ENCODE results near the gene MTHFSD. TPM values are rescaled to one million over a fixed set of nuclear protein-coding genes. Genes with fewer than 3 reads are reported as not detected.

MTHFSD gene
- total RNA-seq, 1 donor from 2014 or later: 8.1 TPM

DNA sequence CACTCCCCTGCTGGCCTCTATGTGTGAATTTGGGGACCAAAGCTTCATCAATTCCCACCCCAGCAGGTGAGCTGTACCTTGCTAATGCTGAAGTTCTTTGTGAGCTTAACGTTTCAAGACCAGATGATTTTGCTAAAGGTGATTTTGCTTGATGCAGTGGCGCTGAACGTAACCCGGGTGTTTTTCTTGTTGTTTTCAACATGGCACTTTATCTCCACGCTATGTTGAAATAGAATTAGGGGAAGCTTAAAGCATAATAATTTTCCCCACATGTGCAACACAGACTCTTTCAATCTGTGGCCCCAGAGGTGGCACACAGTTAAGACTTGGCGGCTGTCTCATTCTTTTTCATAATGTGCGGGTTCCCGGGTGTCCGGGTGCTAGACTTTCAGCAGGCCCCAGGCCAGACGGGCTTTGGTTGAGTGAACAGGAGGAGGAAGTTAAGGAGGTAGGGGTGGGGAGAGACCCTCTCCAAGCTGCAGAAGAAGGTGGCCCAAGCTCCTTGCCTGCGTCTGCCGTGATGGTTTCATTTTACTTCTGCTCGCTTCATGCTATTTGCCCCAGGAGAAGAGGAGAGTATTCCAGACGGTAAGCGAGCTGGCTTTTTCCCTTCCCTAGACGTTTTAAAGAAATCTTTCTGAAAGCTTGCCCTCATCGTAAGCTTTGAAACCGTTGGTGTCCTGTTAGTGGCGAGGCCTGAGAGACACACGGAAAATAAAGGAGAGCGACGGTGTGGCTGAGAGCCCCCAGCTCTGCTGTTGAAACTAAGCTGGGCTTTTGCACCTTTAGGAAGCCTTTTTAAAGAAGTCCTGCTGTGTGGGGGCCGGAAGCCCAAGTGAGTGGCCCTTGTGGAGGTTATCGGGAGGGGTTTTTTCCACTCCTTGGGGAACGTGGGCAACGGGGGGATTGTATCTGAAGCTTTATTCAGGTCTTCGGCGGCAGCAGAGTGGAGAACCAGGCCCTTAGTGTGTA lies 15.8 kb upstream of the MTHFSD start:
- TF ChIP-seq, protein P1, sequence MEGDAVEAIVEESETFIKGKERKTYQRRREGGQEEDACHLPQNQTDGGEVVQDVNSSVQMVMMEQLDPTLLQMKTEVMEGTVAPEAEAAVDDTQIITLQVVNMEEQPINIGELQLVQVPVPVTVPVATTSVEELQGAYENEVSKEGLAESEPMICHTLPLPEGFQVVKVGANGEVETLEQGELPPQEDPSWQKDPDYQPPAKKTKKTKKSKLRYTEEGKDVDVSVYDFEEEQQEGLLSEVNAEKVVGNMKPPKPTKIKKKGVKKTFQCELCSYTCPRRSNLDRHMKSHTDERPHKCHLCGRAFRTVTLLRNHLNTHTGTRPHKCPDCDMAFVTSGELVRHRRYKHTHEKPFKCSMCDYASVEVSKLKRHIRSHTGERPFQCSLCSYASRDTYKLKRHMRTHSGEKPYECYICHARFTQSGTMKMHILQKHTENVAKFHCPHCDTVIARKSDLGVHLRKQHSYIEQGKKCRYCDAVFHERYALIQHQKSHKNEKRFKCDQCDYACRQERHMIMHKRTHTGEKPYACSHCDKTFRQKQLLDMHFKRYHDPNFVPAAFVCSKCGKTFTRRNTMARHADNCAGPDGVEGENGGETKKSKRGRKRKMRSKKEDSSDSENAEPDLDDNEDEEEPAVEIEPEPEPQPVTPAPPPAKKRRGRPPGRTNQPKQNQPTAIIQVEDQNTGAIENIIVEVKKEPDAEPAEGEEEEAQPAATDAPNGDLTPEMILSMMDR (IDR thresholded peaks at IDR 0.05): no peak
- Mint-ChIP-seq H3K4me3 (ENCODE audit: unreplicated experiment) (peak overlapping the region; percentile 91), H3K4me1 (ENCODE audit: low read depth) (peaks cover 54% of the 10 kb centered on the region), H3K9me3 (ENCODE audit: low read depth) (no peaks in the 10 kb centered on the region), H3K36me3 (ENCODE audit: low read depth) (peaks cover 35% of the 10 kb centered on the region), H3K27ac (ENCODE audit: unreplicated experiment) (peak overlapping the region; percentile 99), H3K27me3 (ENCODE audit: low read depth) (no peaks in the 10 kb centered on the region)
- no peak for DNase-seq (ENCODE audit: low spot score)

DNA sequence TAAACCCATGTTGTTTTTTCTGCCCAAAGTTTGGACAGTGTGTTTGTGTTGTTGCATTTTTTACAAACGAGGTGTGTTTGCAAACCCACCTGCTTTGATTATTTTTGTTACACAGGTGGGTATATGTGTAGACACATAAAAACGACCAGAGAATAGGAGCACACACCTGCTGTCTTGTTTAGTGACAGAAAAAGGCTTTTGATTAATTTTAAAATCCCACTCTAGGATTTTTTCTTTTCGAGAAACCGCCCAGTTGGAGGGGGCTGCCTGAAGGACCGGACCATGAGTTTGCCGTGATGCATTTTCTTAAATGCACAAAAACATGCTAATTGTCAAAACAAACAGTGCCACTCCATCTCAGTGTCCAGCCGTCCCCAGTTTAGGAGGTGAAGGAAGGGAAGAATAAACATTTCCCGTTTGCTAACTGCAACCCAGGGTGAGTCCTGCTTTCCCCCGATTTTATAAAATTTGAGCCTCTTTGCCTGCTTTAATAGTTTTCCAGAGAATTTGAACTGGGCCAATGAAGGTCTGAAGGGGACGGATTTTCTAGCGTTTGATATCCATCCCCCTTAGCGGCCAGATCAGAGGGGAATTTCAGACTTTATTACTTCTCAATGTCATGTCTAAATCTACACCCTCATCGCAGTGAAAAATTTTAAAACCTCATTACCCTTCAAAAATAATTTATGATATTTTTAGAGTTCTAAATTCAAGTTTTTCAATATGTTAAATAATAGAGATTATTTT lies 14.8 kb upstream of the MTHFSD start:
- peaks cover 35% of the 10 kb centered on the region for H3K36me3 Mint-ChIP-seq (ENCODE audit: low read depth)
- H3K27me3 Mint-ChIP-seq (ENCODE audit: low read depth): no peaks in the 10 kb centered on the region
- no peak for DNase-seq (ENCODE audit: low spot score)
- TF ChIP-seq, protein P1 (IDR thresholded peaks at IDR 0.05): no peak
- H3K4me1 Mint-ChIP-seq (ENCODE audit: low read depth): peaks cover 54% of the 10 kb centered on the region
- peak overlapping the region; percentile 91 for H3K4me3 Mint-ChIP-seq (ENCODE audit: unreplicated experiment)
- no peaks in the 10 kb centered on the region for H3K9me3 Mint-ChIP-seq (ENCODE audit: low read depth)
- H3K27ac Mint-ChIP-seq (ENCODE audit: unreplicated experiment): peak overlapping the region; percentile 99

DNA sequence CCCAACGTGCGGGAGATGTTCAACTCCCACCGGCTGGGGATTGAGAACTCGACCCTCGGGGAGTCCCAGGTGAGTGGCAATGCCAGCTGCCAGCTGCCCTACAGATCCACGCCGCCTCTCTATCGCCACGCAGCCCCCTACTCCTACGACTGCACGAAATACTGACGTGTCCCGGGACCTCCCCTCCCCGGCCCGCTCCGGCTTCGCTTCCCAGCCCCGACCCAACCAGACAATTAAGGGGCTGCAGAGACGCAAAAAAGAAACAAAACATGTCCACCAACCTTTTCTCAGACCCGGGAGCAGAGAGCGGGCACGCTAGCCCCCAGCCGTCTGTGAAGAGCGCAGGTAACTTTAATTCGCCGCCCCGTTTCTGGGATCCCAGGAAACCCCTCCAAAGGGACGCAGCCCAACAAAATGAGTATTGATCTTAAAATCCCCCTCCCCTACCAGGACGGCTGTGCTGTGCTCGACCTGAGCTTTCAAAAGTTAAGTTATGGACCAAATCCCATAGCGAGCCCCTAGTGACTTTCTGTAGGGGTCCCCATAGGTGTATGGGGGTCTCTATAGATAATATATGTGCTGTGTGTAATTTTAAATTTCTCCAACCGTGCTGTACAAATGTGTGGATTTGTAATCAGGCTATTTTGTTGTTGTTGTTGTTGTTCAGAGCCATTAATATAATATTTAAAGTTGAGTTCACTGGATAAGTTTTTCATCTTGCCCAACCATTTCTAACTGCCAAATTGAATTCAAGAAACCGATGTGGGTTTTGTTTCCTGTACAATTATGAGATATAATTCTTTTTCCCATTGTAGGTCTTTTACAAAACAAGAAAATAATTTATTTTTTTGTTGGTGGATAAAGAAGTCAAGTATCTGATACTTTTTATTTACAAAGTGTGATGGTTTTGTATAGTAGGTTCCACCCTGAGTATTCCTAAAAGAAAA lies 13.9 kb upstream of the MTHFSD start:
- TF ChIP-seq, protein P1 (IDR thresholded peaks at IDR 0.05): no peak
- peaks cover 54% of the 10 kb centered on the region for H3K4me1 Mint-ChIP-seq (ENCODE audit: low read depth)
- H3K27ac Mint-ChIP-seq (ENCODE audit: unreplicated experiment): peak overlapping the region; percentile 99
- no peaks in the 10 kb centered on the region for H3K9me3 Mint-ChIP-seq (ENCODE audit: low read depth)
- no peaks in the 10 kb centered on the region for H3K27me3 Mint-ChIP-seq (ENCODE audit: low read depth)
- peak overlapping the region; percentile 91 for H3K4me3 Mint-ChIP-seq (ENCODE audit: unreplicated experiment)
- no peak for DNase-seq (ENCODE audit: low spot score)
- peaks cover 33% of the 10 kb centered on the region for H3K36me3 Mint-ChIP-seq (ENCODE audit: low read depth)

DNA sequence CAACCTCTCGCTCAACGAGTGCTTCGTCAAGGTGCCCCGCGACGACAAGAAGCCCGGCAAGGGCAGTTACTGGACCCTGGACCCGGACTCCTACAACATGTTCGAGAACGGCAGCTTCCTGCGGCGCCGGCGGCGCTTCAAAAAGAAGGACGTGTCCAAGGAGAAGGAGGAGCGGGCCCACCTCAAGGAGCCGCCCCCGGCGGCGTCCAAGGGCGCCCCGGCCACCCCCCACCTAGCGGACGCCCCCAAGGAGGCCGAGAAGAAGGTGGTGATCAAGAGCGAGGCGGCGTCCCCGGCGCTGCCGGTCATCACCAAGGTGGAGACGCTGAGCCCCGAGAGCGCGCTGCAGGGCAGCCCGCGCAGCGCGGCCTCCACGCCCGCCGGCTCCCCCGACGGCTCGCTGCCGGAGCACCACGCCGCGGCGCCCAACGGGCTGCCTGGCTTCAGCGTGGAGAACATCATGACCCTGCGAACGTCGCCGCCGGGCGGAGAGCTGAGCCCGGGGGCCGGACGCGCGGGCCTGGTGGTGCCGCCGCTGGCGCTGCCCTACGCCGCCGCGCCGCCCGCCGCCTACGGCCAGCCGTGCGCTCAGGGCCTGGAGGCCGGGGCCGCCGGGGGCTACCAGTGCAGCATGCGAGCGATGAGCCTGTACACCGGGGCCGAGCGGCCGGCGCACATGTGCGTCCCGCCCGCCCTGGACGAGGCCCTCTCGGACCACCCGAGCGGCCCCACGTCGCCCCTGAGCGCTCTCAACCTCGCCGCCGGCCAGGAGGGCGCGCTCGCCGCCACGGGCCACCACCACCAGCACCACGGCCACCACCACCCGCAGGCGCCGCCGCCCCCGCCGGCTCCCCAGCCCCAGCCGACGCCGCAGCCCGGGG lies 12.9 kb upstream of the MTHFSD start:
- Mint-ChIP-seq H3K27ac (ENCODE audit: unreplicated experiment) (peak overlapping the region; percentile 93), H3K36me3 (ENCODE audit: low read depth) (peaks cover 31% of the 10 kb centered on the region), H3K4me1 (ENCODE audit: low read depth) (peaks cover 54% of the 10 kb centered on the region), H3K9me3 (ENCODE audit: low read depth) (no peaks in the 10 kb centered on the region), H3K27me3 (ENCODE audit: low read depth) (no peaks in the 10 kb centered on the region), H3K4me3 (ENCODE audit: unreplicated experiment) (peak overlapping the region; percentile 95)
- DNase-seq (ENCODE audit: low spot score): no peak
- TF ChIP-seq, protein P1 (IDR thresholded peaks at IDR 0.05): no peak
